ENCODE results near the gene GJA10.

GRCh38 chr6:89928604-89929003 lies 34.3 kb downstream of the GJA10 start:
- TF ChIP-seq CTCF (IDR thresholded peaks at IDR 0.05; ENCODE audit: insufficient read depth, low read length) = no peak
- no peak for TF ChIP-seq GABPA (IDR thresholded peaks at IDR 0.05; ENCODE audit: low read depth)

Data from HL-60 (cell line).